GM18907 (cell line): Measurements from ENCODE around the gene RPS19BP1.
A peak's percentile ranks its signal among the peaks of the same experiment; 100 is the strongest.

Source experiments
- ATAC-seq: cut with Tn5 transposase; IDR thresholded peaks from one replicate; pipeline ENCODE4 v1.9.1; 2021; ENCODE audit warnings: mild to moderate bottlenecking, moderate library complexity; ENCODE audit not compliant: unreplicated experiment

RPS19BP1 gene, protein sequence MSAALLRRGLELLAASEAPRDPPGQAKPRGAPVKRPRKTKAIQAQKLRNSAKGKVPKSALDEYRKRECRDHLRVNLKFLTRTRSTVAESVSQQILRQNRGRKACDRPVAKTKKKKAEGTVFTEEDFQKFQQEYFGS

DNA sequence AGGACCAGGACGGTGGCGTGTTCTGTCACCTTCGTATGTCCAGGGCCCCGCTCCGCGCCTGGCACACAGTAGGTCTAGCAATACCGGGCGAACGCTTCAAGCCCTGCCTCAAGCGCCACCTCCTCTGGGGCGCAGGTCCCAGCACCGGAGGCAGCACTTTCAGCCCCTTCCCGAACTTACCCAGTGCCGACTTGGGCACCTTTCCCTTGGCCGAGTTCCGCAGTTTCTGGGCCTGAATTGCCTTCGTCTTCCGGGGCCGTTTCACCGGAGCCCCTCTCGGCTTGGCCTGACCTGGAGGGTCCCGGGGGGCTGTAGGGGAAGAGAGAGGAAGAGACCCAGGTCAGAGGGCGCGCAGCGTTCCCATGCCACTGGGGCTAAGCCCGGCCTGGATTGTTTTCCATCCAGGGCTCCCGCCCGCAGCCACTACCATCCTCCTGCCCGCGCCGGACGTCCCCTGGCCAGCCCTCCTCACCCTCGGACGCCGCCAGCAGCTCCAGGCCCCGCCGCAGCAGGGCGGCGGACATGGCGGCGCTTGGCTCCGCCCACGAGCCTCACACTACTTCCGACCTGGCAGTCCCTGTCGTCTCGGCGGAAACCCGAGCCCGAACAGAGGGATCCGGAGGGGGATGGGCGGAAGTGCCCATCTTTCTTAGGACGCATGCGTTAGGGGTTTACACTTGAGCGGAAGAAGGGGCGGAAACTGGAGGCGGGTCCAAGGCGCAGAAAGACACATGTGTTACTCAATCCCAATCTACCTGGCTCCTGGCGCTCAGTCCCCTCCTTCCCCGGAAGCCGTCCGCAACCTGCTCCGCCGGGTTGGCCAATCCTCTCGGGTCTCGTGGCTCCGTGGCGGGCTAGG is at the start of gene RPS19BP1:
Gene RPS19BP1 (minus strand): TSS at position 534 of the 859 bp plus-strand sequence. CDS start 10 bp downstream, at position 524.
- peak; percentile 76 for ATAC-seq

DNA sequence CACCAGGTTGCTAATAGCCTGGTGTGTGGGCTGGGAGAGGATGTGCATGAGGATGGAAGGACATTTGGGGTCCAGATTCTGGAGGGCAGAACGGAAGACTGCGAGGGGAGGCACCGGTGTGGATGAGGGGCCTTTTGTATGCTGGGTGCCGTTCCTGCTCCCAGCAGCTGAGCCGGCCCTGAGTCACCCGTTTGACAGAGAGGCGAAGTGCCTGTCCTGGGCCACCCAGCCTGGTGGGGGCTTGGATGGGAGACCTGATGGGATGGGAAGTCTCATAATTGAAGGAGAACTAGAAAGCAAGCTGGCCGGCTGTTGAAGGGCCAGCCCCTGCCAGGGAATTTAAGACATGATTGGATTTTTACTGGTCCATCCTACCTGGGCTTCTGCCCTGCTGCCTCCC is 48.8 kb upstream of the RPS19BP1 start:
- ATAC-seq, result no peak

DNA sequence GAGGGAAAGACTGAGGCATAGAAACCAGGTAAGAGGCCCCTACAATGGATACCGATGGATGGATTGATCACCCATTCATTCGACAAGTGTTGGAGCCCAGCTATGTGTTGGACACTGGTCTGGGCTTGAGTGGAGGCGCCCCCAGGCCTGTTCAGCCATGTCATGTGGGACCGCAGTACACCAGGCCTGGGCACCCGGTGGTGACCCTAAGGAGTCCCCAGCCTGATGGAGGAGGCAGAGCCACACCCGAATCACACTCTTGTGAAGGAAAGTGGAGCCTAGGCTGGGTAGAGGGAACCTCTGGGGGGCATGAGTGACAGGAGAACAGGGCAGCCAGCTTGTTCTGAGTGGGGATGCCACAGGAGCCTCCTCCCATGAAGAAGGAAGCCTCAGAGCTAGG is 48.2 kb upstream of the RPS19BP1 start:
- no peak for ATAC-seq

DNA sequence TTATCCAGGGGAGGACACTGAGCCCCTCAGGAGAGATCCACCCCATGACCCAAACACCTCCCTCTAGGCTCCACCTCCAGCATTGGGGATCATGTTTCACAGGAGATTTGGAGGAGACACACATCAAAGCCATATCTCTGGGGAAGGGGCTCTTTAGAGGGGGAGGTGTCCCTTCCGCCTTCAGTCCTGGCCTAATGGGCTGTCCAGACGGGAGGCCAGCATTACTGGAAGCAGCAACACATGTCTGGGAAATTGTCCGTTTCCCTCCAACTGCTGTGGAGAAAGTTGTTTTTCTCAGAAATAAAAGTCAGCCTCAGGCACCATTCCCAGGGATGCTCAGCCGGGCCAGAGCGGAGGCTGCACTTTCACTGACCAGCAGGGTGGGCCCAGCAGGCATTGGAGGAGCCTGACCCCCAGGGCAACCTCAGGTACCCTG is 47.5 kb upstream of the RPS19BP1 start:
- no peak for ATAC-seq

DNA sequence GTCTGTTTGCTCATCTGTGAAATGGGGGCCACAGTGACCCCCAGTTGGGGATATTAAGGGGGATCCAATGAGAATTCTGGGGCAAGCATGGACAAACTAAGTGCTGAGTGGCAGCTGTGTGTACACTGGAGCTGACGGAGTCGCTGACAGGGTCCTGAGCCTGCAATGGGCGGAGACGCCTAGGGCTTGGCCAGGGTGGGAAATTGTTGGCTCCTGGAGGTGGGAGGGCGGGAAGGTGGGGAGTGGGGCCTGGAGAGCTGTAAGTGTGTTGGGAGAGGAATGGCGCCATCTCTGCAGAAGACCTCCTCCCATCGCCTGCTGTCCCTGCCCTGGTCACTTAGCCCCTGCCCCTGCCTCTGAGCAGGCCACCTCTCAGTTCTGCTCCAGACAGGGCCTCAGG is 45.4 kb upstream of the RPS19BP1 start:
- ATAC-seq, result no peak

DNA sequence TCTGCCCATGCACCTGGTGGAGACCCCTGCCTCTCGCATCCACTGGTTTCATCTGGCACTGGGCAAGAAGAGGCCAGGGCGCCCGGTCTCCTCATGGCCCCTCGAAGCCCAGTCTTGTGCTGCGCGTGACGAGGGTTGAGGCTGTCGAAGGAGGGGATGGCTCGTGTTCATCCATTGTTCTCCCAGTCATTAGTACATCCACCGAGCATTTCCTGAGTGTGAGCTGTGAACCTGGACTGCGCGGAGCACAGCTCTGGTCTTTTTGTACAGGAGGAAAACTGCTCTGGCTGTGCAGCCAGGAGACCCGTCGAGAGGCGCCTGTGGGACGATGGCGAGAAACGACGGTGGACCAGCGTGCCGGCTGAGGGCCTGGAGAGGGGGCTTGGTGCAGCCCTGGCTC is 44.8 kb upstream of the RPS19BP1 start:
- no peak for ATAC-seq

DNA sequence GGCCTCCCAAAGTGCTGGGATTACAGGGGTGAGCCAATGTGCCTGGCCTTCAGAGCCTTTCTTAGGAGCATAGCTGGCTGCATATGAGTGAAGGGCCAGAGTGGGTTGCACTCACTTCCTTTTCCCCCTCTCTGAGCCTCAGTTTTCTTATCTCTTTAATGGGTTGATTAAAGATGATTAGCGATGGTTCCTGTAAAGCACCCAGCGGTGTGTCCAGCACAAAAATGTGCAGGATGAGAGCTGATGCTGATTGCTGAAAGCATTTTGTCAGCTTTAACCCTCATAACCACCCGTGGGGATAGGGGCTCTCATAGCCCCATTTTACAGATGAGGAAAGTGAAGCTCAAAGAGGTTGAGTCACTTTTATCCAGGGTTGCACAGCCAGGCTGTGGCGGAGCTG is 43.5 kb upstream of the RPS19BP1 start:
- ATAC-seq, result no peak

DNA sequence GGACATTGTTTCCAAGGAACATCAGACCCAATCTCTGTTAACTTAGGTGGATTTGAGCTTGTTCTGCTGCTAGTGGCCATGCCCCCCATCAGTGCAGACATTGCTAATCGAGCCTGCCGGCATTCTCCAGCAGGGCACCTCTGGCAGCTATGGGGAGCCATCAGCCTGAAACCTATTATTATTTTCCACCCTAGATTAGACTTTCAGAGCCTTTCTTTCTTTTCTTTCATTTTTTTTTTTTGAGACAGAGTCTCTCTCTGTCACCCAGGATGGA is 42.9 kb upstream of the RPS19BP1 start:
- no peak for ATAC-seq

DNA sequence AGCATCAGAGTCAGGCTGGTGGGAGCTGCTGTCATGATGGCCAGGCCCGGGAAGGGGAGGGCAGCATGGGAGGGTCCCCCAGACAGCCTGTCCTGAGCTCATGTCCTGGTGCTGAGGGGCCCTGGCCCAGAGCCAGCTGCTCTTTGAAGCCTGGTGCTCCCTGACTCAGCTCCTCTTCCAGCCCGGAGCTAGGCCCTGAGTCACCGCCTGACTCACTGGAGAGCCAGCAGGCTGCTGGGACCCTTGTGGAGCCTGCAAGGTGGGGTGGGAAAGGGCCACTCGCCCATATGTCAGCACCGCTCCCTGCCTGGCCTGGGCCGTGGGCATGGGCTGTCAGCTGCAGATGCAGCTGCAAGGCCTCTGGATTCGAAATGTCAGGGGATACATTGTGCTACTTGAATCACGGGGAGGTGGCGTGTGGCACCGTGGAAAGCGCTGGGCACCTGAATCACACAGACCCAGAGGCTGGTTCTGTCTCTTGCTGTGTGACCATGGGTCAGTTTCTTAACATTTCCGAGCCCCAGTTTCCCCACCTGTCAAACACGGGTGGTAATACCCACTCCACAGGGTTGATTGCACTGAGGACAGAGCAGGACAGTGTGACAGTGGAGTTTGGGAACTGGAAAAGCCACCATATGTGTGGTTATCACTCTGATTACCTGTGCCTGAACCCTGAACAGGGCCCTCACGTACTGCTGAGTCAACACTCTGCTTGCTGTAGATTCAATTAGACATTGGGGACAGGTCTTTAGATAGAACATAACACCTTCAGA is 42.4 kb upstream of the RPS19BP1 start:
- ATAC-seq, result no peak

DNA sequence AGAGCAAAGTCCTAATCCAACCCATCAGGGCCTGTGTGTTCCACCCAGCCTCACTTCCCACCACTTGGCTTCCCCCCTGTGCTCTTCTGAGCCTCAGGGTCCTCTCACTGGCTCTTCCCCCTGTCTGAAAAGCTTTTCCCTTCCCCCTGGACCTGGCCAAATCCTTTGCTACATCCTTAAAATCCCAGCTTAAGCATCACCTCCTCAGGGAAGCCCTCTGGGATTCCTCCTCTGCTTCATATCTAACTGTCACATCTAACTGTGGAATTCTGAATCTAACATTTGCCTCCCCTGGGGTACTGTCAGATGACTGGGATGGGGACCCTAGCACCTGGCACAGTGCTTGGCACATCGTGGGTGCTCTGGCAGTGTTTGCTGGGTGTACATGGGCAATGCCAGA is 39.0 kb upstream of the RPS19BP1 start:
- ATAC-seq, result no peak

DNA sequence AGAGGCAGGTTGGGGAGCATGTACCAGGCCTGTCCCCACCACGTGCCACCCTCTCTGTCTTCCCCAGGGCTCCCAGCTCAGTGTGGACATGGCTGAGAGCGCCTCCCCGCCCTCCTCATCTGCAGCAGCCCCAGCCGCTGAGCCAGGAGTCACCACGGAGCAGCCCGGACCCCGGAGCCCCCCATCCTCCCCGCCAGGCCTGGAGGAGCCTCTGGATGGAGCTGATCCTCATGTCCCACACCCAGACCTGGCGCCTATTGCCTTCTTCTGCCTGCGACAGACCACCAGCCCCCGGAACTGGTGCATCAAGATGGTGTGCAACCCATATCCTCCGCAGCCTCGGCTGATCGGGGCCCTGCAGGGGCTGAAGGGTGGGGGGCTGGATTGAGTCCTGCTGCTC is 38.1 kb upstream of the RPS19BP1 start, which contains the start of gene CACNA1I:
Gene CACNA1I (plus strand): TSS at position 89 of the 400 bp plus-strand sequence. CDS start 0 bp downstream, at position 89.
- ATAC-seq, result no peak

DNA sequence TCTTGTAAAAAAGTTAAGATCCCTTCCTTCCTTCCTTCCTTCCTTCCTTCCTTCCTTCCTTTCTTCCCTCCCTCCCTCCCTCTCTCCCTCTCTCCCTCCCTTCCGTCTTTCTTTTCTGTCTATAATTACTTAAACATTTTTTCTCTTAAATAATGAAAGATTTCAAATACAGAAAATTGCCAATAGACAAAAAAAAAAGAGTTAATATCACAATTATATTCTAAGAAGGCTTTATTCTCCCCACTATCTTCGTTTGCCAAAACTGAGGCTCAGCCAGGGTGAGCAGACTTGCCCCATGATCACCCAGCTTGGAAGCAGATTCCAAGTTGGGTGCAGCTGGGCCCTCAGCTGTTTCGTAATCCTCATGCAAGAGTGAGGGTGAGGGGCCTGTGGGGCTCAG is 37.7 kb upstream of the RPS19BP1 start:
- no peak for ATAC-seq

DNA sequence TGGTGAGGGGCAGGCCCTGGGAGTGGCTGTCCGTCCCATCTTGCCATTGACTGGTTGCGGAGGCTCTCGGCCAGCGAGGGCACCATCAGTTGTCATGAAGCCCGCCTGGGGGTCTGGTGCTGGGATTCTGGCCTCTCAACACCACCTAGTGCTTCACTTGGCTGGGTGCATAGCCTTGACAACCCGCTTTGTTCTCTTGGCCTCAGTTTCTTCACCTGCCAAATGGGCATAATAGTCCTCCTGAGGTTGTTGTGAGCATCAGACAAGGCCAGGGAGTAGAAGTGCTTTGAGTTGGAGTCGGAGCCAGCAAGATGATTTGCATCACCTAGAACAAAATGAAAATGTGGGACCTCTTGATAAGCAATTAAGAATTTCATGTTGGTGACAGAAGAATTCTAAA is 36.5 kb upstream of the RPS19BP1 start:
- ATAC-seq, result no peak

DNA sequence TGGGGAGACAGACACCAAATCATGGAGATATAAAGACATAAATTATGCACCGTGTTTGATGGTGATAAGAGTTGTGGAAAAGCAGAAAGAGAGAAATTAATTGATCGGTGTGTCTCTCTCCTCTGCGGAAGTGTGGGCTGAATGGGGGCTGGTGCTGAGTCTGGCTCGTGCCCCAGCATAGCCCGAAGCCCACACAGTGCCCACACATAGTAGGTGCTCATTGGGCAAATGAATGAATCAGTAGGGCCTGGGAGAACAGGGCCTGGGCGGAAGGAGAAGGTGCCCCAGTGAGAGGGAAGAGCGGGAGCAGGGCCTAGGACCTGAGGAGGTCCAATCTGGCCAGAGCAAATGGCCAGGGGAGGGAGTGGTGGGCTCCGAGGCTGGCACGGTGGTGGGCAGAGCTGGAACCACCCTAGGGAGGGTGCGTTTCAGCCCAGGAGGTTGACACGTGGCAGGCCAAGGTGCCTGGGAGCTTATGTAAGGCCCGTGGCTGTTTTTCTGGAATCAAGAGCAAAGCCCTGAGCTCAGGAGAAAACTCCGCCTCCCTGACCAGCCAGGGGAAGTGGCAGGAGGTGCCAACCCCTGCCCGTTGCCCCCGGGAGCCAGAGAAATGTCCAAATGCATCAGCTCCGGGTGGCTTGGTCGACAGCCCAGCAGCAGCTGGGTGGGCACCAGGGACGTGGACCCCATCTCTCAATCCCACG is 35.9 kb upstream of the RPS19BP1 start:
- ATAC-seq, result no peak

DNA sequence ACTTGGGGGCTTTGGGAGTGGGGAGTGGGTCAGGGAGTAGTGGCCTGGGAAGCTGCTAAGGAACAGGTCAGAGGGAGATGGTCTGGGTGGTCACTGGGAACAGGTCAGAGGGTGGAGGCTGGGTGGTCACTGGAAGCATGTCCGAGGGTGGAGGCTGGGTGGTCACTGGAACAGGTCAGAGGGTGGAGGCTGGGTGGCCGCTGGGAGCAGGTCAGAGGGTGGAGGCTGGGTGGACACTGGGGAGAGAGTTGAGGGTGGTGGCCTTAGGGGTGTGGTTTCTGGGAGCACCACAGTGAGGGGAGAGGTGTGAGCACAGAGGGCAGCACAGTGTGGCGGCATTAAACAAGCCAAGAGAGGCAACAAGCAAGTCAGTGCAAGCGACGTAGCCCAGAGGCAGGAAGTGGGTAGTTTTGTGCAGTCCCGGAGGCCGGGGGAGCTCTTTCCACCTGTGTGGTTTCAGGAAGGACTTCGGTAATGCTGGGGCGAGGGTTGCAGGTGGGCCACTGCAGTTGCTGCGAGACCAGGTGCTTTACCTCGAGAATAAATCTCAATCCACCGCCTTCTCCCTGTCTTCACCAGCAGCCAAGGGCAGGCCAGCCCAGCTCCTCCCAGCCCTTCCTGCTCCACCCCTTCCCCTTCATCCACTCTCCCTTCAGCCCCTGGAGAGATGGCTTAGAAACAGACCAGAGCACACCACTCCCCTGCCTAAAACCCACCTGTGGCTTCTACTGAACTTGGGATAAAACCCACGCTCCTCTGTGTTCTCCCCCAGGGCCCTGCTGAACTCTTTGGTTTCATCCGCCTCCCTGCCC is 34.8 kb upstream of the RPS19BP1 start:
- no peak for ATAC-seq

DNA sequence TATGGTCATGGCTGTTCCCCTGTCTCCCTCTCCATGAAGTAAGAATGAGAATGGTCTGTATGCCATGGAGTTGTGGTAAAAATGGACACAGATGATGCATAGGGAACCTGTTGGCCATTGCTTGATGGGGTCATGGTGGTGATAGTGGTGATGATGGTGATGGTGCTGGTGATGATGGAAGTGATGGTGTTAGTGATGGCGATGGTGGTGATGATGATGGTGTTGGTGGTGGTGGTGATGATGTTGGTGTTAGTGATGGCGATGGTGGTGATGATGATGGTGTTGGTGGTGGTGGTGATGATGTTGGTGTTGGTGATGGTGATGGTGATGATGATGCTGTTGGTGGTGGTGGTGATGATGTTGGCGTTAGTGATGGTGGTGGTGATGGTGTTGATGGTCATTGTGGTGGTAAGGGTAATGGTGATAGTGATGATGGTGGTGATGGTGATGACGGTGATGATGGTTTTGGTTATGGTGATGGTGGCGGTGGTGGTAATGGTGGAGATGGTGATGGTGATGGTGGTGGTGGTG is 32.9 kb upstream of the RPS19BP1 start:
- no peak for ATAC-seq

DNA sequence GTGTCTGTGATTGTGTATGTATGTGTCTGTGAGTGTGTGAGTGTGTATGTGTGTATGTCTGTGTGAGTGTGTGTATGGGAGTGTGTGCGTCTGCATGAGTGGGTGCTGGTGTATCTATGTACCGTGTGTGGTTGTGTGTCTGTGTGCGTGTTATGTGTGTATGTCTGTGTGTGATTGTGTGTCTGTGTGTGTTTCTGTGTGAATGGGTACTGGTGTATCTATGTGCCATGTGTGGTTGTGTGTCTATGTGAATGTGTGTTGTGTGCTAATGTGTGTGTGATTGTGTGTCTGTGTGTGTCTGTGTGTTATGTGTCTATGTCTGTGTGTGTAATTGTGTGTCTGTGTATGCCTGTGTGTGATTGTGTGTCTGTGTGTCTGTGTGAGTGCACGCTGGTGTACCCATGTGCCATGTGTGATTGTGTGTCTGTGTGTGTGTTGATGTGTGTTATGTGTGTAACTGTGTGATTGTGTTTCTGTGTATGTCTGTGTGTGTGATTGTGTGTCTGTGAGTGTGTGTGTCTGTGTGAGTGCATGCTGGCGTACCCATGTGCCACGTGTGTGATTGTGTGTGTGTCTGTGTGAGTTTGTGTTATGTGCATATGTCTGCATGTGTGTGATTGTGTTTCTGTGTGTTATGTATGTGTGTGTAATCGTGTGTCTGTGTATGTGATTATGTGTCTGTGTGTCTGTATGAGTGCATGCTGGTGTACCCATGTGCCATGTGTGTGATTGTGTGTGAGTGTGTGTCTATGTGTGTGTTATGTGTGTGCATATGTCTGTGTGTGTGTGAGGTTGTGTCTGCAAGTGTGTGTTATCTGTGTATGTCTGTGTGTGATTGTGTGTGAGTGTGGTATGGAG is 31.3 kb upstream of the RPS19BP1 start:
- no peak for ATAC-seq

DNA sequence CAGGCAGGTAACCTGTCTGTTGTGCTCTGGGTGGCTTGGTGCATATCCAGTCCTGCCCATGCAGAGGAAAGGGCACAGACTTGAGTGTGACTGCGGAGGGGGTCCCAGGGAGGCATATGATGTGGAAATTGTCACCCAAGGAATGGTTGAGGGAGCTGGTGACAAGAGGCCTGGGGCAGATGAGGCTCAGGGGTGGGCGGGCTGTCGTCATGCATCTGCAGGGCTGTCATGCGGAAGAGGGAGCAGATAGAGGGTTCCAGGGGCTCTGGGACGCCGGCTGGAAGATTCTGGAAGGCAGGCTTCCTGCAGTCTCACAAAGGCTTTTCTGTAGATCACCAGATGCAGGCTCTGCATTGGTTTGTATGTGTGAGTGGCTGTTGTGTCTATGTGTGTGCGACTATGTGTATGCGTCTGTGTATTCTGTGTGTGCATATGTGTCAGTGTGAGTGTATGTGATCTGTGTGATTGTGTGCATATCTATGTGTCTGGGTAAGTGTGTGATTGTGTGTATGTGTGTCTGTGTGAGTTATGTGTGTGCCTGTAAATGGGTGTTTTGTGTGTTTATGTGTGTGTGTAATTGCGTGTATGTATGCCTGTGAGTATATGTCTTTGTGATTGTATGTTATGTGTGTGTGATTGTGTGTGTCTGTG is 30.4 kb upstream of the RPS19BP1 start:
- ATAC-seq, result no peak

DNA sequence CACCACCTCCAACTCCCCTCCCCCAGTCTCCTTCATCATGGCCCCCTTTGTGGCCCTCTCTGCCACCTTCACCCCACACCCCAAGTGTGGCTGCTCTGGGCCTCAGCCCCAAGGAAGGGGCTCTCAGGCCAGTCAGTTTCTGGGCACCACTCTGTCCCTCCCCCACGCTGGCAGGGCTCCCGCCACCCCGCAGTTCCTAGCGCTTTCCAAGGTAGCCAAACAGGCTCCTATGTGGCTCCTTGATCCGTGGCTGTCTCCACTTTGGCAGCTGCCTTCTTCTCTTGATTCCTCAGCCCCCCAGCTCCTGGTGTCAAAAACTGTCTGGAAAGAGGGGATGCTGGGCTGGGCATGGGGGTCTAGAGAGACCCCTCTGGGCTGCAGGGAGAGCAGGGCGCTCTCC is 27.6 kb upstream of the RPS19BP1 start:
- ATAC-seq, result no peak
